Measurements from ENCODE around the gene PLEKHH1.

Gene PLEKHH1

GRCh38 chr14:67574156-67574555, 41.1 kb downstream of the PLEKHH1 start:
- no peak for DNase-seq (ENCODE audit: low spot score)
- Histone ChIP-seq H3K27ac (no peak overlapping the region), H3K4me3 (no peak overlapping the region)
- TF ChIP-seq CTCF (IDR thresholded peaks at IDR 0.05): no peak

- no peak overlapping the region for H3K4me3 ChIP-seq
- TF ChIP-seq CTCF (IDR thresholded peaks at IDR 0.05): no peak
- no peak overlapping the region for H3K27ac ChIP-seq
- no peak for DNase-seq (ENCODE audit: low spot score)
These were observed 41.7 kb downstream of the PLEKHH1 start for GRCh38 chr14:67574806-67575205.

GRCh38 chr14:67575684-67576083, 42.6 kb downstream of the PLEKHH1 start:
- TF ChIP-seq CTCF (IDR thresholded peaks at IDR 0.05): no peak
- Histone ChIP-seq H3K27ac (no peak overlapping the region), H3K4me3 (no peak overlapping the region)
- no peak for DNase-seq (ENCODE audit: low spot score)

GRCh38 chr14:67576216-67576955, 43.3 kb downstream of the PLEKHH1 start:
- no peak overlapping the region for H3K27ac ChIP-seq
- no peak overlapping the region for H3K4me3 ChIP-seq
- DNase-seq (ENCODE audit: low spot score): no peak
- TF ChIP-seq CTCF (IDR thresholded peaks at IDR 0.05): no peak

- Histone ChIP-seq H3K27ac (no peak overlapping the region), H3K4me3 (no peak overlapping the region)
- no peak for DNase-seq (ENCODE audit: low spot score)
- TF ChIP-seq CTCF (IDR thresholded peaks at IDR 0.05): no peak
These were observed 44.2 kb downstream of the PLEKHH1 start for GRCh38 chr14:67577181-67577808.

- no peak for TF ChIP-seq CTCF (IDR thresholded peaks at IDR 0.05)
- no peak overlapping the region for H3K27ac ChIP-seq
- no peak for DNase-seq (ENCODE audit: low spot score)
- no peak overlapping the region for H3K4me3 ChIP-seq
These were observed 45.0 kb downstream of the PLEKHH1 start for GRCh38 chr14:67577909-67578749.

Data from coronary artery (tissue), 2 donors.